ENCODE measurements around the gene TMEM129. TPM values are rescaled to one million over a fixed set of nuclear protein-coding genes. Genes with fewer than 3 reads are reported as not detected.

The TMEM129 gene
- total RNA-seq, 2 experiments from 2014 or later, result 39.2 to 44.0 TPM

GRCh38 chr4:1770245-1770644 is 49.1 kb upstream of the TMEM129 start:
- Histone ChIP-seq H3K9me2 (ENCODE audit: insufficient read depth, low read length) (no peaks in the 10 kb centered on the region), H3K4me1 (ENCODE audit: insufficient read depth, low read length, poor library complexity, severe bottlenecking) (peaks cover 5% of the 10 kb centered on the region), H3K9me3 (ENCODE audit: low read length) (no peaks in the 10 kb centered on the region), H3K27ac (ENCODE audit: low read depth, low read length, poor library complexity, severe bottlenecking) (no peak overlapping the region), H2AFZ (ENCODE audit: low read length) (no peak overlapping the region), H4K20me1 (ENCODE audit: insufficient read depth, low read length) (no peaks in the 10 kb centered on the region), H3K4me3 (ENCODE audit: low read depth, low read length, poor library complexity, severe bottlenecking) (no peak overlapping the region), H3K36me3 (ENCODE audit: insufficient read depth, low read length) (no peaks in the 10 kb centered on the region), H3K79me2 (ENCODE audit: insufficient read depth, low read depth, low read length) (no peaks in the 10 kb centered on the region), H3K4me2 (ENCODE audit: low read length) (no peak overlapping the region)
- intact Hi-C loops (cut with micrococcal nuclease; ENCODE audit: unreplicated experiment), result no loop called here
- DNase-seq (ENCODE audit: low spot score), result no peak
- no TSS peak for BruUV-seq (replicated peaks)
- CTCF ChIA-PET (ENCODE audit: unreplicated experiment), result no interaction called here
- no peak for TF ChIP-seq CTCF (conservative IDR thresholded peaks at IDR 0.05; ENCODE audit: low read length)
- no peak for TF ChIP-seq EZH2phosphoT487 (IDR thresholded peaks at IDR 0.05; ENCODE audit: borderline replicate concordance, low read depth, low read length)
- POLR2A ChIA-PET, result no interaction called here

- POLR2A ChIA-PET, result no interaction called here
- Histone ChIP-seq H2AFZ (ENCODE audit: low read length) (no peak overlapping the region), H3K4me3 (ENCODE audit: low read depth, low read length, poor library complexity, severe bottlenecking) (no peak overlapping the region), H3K36me3 (ENCODE audit: insufficient read depth, low read length) (no peaks in the 10 kb centered on the region), H3K4me1 (ENCODE audit: insufficient read depth, low read length, poor library complexity, severe bottlenecking) (peaks cover 5% of the 10 kb centered on the region), H3K9me2 (ENCODE audit: insufficient read depth, low read length) (no peaks in the 10 kb centered on the region), H4K20me1 (ENCODE audit: insufficient read depth, low read length) (no peaks in the 10 kb centered on the region), H3K79me2 (ENCODE audit: insufficient read depth, low read depth, low read length) (no peaks in the 10 kb centered on the region), H3K4me2 (ENCODE audit: low read length) (no peak overlapping the region), H3K27ac (ENCODE audit: low read depth, low read length, poor library complexity, severe bottlenecking) (no peak overlapping the region), H3K9me3 (ENCODE audit: low read length) (no peaks in the 10 kb centered on the region)
- TF ChIP-seq CTCF (conservative IDR thresholded peaks at IDR 0.05; ENCODE audit: low read length) (no peak), EZH2phosphoT487 (IDR thresholded peaks at IDR 0.05; ENCODE audit: borderline replicate concordance, low read depth, low read length) (no peak)
- intact Hi-C loops (cut with micrococcal nuclease; ENCODE audit: unreplicated experiment), result no loop called here
- no TSS peak for BruUV-seq (replicated peaks)
- no peak for DNase-seq (ENCODE audit: low spot score)
- CTCF ChIA-PET (ENCODE audit: unreplicated experiment), result no interaction called here
These were observed 48.6 kb upstream of the TMEM129 start for GRCh38 chr4:1769692-1770091.

- no peak for TF ChIP-seq CTCF (conservative IDR thresholded peaks at IDR 0.05; ENCODE audit: low read length)
- no peak for TF ChIP-seq EZH2phosphoT487 (IDR thresholded peaks at IDR 0.05; ENCODE audit: borderline replicate concordance, low read depth, low read length)
- BruUV-seq (replicated peaks), result no TSS peak
- CTCF ChIA-PET (ENCODE audit: unreplicated experiment), result interaction anchor here (0.6 kb wide), 1 partner anchor 42 kb away, joined by 4 read pairs; no protein-coding TSS in a partner anchor
- Histone ChIP-seq H3K9me3 (ENCODE audit: low read length) (no peaks in the 10 kb centered on the region), H3K4me1 (ENCODE audit: insufficient read depth, low read length, poor library complexity, severe bottlenecking) (peaks cover 5% of the 10 kb centered on the region), H3K79me2 (ENCODE audit: insufficient read depth, low read depth, low read length) (no peaks in the 10 kb centered on the region), H3K27ac (ENCODE audit: low read depth, low read length, poor library complexity, severe bottlenecking) (no peak overlapping the region), H4K20me1 (ENCODE audit: insufficient read depth, low read length) (no peaks in the 10 kb centered on the region), H3K4me3 (ENCODE audit: low read depth, low read length, poor library complexity, severe bottlenecking) (no peak overlapping the region), H2AFZ (ENCODE audit: low read length) (no peak overlapping the region), H3K9me2 (ENCODE audit: insufficient read depth, low read length) (no peaks in the 10 kb centered on the region), H3K4me2 (ENCODE audit: low read length) (peak overlapping the region; percentile 64), H3K36me3 (ENCODE audit: insufficient read depth, low read length) (no peaks in the 10 kb centered on the region)
- no peak for DNase-seq (ENCODE audit: low spot score)
- intact Hi-C loops (cut with micrococcal nuclease; ENCODE audit: unreplicated experiment), result no loop called here
- POLR2A ChIA-PET, result no interaction called here
These were observed 47.4 kb upstream of the TMEM129 start for GRCh38 chr4:1768367-1769034.

Measured in OCI-LY7 (cell line).